ENCODE results near the gene PAK5. TPM values are rescaled to one million over a fixed set of nuclear protein-coding genes. Genes with fewer than 3 reads are reported as not detected.

PAK5 gene
- polyA plus RNA-seq, 1 of the 3 experiments (the other 2 are of a cell fraction) = 0.03 TPM

DNA sequence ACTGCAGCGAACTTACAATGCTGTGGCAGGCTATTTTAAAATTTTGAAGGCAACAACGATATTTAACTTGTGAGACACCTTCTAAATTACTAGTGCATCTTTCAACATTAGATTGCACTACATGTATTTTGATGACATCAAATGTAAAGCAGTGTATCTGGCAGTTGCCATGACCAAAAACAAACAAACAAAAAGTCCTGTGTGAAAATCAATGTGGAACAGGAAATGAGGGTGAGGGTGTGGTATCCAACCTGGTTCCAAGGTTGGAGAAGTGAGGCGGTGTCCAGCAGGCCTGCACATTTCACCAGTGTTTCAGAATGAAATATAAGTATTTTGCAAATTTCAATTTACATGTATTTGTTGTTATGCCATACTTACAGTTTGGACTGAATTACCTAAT, 212.5 kb downstream of the PAK5 start:
- Histone ChIP-seq H3K9ac (no peak overlapping the region), H3K4me1 (ENCODE audit: control insufficient read depth in 1 of 2, insufficient read depth in 2 of 2, low read depth in 1 of 2, low read length in 1 of 2) (no peaks in the 10 kb centered on the region), H3K79me2 (ENCODE audit: insufficient read depth) (no peaks in the 10 kb centered on the region), H3K27ac (ENCODE audit: low read depth in 2 of 2, low read length in 1 of 2) (no peak overlapping the region), H3K9me2 (no peaks in the 10 kb centered on the region), H2AFZ (ENCODE audit: low read depth) (no peak overlapping the region), H3K4me3 (ENCODE audit: low read depth in 2 of 2, low read length in 1 of 2) (no peak overlapping the region), H3K27me3 (ENCODE audit: insufficient read depth) (no peaks in the 10 kb centered on the region), H3K9me3 (no peaks in the 10 kb centered on the region), H4K20me1 (ENCODE audit: insufficient read depth) (no peaks in the 10 kb centered on the region), H3K36me3 (replicated peaks in 1 of 2; ENCODE audit: control insufficient read depth in 1 of 2, insufficient read depth in 2 of 2, low read length in 1 of 2) (no peaks in the 10 kb centered on the region), H3K4me2 (no peak overlapping the region), H3F3A (replicated peaks; ENCODE audit: insufficient read depth) (no peaks in the 10 kb centered on the region)
- no peak for DNase-seq
- CTCF ChIA-PET = interaction anchor here (3.0 kb wide), 1 partner anchor 9 kb away, joined by 24 read pairs; no protein-coding TSS in a partner anchor
- TF ChIP-seq RCOR1 (IDR thresholded peaks at IDR 0.05; ENCODE audit: low read length) = no peak
- no peak for TF ChIP-seq PBX3 (IDR thresholded peaks at IDR 0.05)
- TF ChIP-seq, protein P1, sequence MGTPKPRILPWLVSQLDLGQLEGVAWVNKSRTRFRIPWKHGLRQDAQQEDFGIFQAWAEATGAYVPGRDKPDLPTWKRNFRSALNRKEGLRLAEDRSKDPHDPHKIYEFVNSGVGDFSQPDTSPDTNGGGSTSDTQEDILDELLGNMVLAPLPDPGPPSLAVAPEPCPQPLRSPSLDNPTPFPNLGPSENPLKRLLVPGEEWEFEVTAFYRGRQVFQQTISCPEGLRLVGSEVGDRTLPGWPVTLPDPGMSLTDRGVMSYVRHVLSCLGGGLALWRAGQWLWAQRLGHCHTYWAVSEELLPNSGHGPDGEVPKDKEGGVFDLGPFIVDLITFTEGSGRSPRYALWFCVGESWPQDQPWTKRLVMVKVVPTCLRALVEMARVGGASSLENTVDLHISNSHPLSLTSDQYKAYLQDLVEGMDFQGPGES (IDR thresholded peaks at IDR 0.05; ENCODE audit: low read depth, low read length) = no peak
- TF ChIP-seq TCF12 (IDR thresholded peaks at IDR 0.05) = no peak
- no peak for TF ChIP-seq RAD21 (IDR thresholded peaks at IDR 0.05; ENCODE audit: low read length)
- no peak for TF ChIP-seq POLR2AphosphoS5 (IDR thresholded peaks at IDR 0.05; ENCODE audit: low read depth, low read length)
- TF ChIP-seq YY1 (IDR thresholded peaks at IDR 0.05; ENCODE audit: low read depth) = no peak
- TF ChIP-seq NFIC (IDR thresholded peaks at IDR 0.05; ENCODE audit: borderline replicate concordance) = no peak
- no peak for TF ChIP-seq RXRA (IDR thresholded peaks at IDR 0.05; ENCODE audit: borderline replicate concordance, low read depth)
- no peak for TF ChIP-seq SIN3A (IDR thresholded peaks at IDR 0.05; ENCODE audit: borderline replicate concordance, low read depth, low read length)
- TF ChIP-seq TAF1 (IDR thresholded peaks at IDR 0.05; ENCODE audit: borderline replicate concordance, low read depth, low read length) = no peak
- TF ChIP-seq, protein P2, sequence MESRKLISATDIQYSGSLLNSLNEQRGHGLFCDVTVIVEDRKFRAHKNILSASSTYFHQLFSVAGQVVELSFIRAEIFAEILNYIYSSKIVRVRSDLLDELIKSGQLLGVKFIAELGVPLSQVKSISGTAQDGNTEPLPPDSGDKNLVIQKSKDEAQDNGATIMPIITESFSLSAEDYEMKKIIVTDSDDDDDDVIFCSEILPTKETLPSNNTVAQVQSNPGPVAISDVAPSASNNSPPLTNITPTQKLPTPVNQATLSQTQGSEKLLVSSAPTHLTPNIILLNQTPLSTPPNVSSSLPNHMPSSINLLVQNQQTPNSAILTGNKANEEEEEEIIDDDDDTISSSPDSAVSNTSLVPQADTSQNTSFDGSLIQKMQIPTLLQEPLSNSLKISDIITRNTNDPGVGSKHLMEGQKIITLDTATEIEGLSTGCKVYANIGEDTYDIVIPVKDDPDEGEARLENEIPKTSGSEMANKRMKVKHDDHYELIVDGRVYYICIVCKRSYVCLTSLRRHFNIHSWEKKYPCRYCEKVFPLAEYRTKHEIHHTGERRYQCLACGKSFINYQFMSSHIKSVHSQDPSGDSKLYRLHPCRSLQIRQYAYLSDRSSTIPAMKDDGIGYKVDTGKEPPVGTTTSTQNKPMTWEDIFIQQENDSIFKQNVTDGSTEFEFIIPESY (IDR thresholded peaks at IDR 0.05; ENCODE audit: borderline replicate concordance, low read depth) = no peak
- no peak for TF ChIP-seq GABPA (IDR thresholded peaks at IDR 0.05; ENCODE audit: low read depth)
- TF ChIP-seq FOSL2 (IDR thresholded peaks at IDR 0.05; ENCODE audit: borderline replicate concordance, low read depth) = no peak
- TF ChIP-seq MXI1 (IDR thresholded peaks at IDR 0.05; ENCODE audit: low read depth, low read length) = no peak
- TF ChIP-seq, protein P3, sequence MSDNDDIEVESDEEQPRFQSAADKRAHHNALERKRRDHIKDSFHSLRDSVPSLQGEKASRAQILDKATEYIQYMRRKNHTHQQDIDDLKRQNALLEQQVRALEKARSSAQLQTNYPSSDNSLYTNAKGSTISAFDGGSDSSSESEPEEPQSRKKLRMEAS (IDR thresholded peaks at IDR 0.05; ENCODE audit: low read depth) = no peak
- POLR2A ChIA-PET = no interaction called here
- WGBS (ENCODE audit: low lambda C conversion rate) = 43% methylated on average over 3 of the region's 3 CpGs

Data from SK-N-SH (cell line).